ENCODE results near the gene NBPF1. TPM values are rescaled to one million over a fixed set of nuclear protein-coding genes. Genes with fewer than 3 reads are reported as not detected.
"Not testable (repeated sequence)": the region's sequence is repeated elsewhere in the genome, so short reads cannot be mapped to it uniquely, and the experiment has no call there.

NBPF1 gene
- total RNA-seq, 4 donors from 2014 or later, result 10.0 to 23.5 (median 10.7) TPM

GRCh38 chr1:16608838-16609560 is 4.4 kb downstream of the NBPF1 start:
- no peak overlapping the region for H3K4me3 ChIP-seq
- H3K36me3 ChIP-seq, result peaks cover 0 to 43% (median 23%) of the 10 kb centered on the region in 3 donors
- H3K4me1 ChIP-seq, result peaks cover 10 to 27% (median 12%) of the 10 kb centered on the region in 3 donors
- H3K9me3 ChIP-seq, result no peaks in the 10 kb centered on the region
- intact Hi-C loops (cut with DNase I), result no loop called here
- WGBS, 2 donors, result 89% methylated on average over 9 of the region's 9 CpGs
- TF ChIP-seq POLR2A (IDR thresholded peaks at IDR 0.05), result no peak
- TF ChIP-seq, protein P1, sequence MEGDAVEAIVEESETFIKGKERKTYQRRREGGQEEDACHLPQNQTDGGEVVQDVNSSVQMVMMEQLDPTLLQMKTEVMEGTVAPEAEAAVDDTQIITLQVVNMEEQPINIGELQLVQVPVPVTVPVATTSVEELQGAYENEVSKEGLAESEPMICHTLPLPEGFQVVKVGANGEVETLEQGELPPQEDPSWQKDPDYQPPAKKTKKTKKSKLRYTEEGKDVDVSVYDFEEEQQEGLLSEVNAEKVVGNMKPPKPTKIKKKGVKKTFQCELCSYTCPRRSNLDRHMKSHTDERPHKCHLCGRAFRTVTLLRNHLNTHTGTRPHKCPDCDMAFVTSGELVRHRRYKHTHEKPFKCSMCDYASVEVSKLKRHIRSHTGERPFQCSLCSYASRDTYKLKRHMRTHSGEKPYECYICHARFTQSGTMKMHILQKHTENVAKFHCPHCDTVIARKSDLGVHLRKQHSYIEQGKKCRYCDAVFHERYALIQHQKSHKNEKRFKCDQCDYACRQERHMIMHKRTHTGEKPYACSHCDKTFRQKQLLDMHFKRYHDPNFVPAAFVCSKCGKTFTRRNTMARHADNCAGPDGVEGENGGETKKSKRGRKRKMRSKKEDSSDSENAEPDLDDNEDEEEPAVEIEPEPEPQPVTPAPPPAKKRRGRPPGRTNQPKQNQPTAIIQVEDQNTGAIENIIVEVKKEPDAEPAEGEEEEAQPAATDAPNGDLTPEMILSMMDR (IDR thresholded peaks at IDR 0.05), result no peak
- no peaks in the 10 kb centered on the region for H3K27me3 ChIP-seq
- no peak overlapping the region for H3K27ac ChIP-seq
- DNase-seq, result no peak

DNA sequence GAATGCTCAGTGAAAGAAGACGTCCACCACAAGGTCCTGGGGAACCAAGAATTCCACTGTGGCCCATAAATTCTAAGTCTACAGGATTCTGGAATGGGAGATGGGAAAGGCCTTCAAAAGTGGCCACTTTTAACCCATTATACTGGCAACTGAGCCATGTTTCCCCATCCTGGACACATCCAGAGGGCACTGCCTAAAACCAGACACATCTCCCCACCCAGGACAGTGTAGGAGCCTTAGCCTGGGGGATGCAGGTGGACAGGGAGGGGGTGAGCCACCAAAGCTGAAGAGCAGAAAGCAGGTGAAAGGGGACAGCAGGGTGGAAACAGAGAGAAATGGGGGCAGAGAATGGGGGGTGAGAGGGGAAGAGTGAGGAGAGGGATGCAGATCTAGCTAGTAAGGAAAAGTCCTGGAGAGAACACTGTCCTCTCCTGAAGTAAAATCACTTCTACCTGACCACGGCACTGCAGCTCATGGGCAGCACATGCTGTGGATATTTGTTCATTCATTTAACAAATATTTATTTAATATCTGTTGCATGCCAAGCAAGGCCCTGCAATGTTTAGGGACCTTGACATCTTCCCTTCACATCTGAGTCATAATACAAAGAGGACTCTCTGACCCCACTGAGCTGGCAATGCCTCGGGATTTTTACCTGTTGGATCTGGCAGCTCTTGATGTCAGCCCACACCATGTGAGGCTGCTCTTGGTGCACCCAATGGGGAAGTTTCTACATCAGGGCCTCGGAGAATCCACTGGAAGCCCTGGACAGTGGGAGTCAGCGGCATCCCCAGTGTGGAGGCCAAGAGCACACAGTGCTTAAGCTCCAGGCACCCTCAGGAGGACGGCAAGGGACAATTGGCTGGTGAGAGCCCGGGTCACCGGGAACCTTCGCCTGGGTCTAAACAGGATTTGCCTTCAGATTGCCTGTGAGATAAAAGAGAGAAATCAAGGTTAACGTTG is 5.2 kb downstream of the NBPF1 start:
- H3K27me3 ChIP-seq; DNase-seq; H3K27ac ChIP-seq; H3K9me3 ChIP-seq; H3K4me3 ChIP-seq; intact Hi-C loops (cut with DNase I): not testable (repeated sequence)
- Histone ChIP-seq H3K4me1 (peaks cover 7 to 21% (median 10%) of the 10 kb centered on the region in 3 donors), H3K36me3 (peaks cover 0 to 43% (median 23%) of the 10 kb centered on the region in 3 donors)
- 85 to 88% methylated on average over 10 of the region's 10 CpGs for WGBS, 2 donors

DNA sequence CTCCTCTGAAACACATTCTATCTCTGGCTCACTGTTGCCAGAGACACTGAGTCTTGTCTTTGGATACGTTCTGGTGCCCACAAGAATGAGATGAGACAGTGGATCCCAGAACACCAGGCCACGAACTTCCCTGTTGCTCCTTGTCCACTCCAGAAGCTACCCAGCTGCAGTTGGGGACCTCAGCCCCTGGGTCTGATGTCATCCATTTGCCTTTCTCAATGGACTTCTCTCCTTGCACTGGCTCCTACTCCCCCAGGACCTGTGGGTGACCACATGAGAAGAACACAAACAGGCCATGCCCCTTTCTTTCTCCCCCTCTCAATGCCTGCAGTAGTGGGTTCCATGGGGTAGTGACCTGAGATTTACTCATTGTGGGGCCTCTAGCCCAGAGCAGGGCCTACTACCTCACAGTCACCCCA is 5.9 kb downstream of the NBPF1 start:
- H3K27ac ChIP-seq, result no peak overlapping the region
- intact Hi-C loops (cut with DNase I), result no loop called here
- H3K36me3 ChIP-seq, result peaks cover 0 to 43% (median 23%) of the 10 kb centered on the region in 3 donors
- no peak for DNase-seq
- no peaks in the 10 kb centered on the region for H3K27me3 ChIP-seq
- H3K4me3 ChIP-seq, result no peak overlapping the region
- TF ChIP-seq, protein P1 (IDR thresholded peaks at IDR 0.05), result no peak
- no peak for TF ChIP-seq POLR2A (IDR thresholded peaks at IDR 0.05)
- H3K9me3 ChIP-seq, result no peaks in the 10 kb centered on the region
- H3K4me1 ChIP-seq, result peaks cover 4 to 15% (median 7%) of the 10 kb centered on the region in 3 donors
- 80 to 93% methylated on average over 2 of the region's 2 CpGs for WGBS, 2 donors

DNA sequence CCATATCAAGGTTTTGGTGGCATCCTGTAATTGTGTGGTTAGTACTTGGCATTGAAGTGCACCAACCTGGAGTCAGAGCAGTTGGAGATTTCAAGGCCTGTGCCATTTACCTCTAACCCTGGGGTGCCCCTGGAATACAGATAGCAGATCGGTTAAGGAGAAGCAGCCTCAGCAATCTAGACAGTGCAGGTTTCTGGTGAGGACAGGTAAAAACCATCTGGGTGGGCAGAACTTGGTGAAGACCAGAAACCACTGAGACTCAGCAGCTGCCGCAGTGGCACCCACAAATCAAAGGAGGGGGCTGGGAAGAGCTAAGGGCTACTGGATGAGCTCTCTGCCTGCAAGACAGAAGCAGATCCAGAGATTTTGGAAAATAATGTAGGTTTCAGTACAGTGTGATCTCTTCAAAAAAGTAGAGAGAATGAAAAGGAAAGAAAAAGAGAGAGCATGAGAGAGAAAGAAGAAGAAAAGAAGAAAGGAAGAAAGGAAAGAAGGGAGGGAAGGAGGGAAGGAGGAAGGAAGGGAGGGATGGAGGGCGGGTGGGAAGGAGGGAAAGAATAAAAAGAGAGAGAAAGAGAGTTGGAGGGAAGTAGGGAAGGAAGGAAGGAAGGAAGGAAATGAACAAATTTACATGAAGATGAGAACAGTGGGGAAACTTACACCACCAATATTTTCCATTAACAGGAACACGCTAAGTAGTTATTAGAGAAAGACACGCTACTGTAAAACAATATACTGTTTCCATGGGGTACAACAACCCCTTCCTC is 6.5 kb downstream of the NBPF1 start:
- peaks cover 0 to 43% (median 23%) of the 10 kb centered on the region in 3 donors for H3K36me3 ChIP-seq
- H3K27me3 ChIP-seq; H3K27ac ChIP-seq; H3K4me1 ChIP-seq; H3K9me3 ChIP-seq; H3K4me3 ChIP-seq; intact Hi-C loops (cut with DNase I); DNase-seq: not testable (repeated sequence)
- 82 to 87% methylated on average over 5 of the region's 5 CpGs for WGBS, 2 donors

DNA sequence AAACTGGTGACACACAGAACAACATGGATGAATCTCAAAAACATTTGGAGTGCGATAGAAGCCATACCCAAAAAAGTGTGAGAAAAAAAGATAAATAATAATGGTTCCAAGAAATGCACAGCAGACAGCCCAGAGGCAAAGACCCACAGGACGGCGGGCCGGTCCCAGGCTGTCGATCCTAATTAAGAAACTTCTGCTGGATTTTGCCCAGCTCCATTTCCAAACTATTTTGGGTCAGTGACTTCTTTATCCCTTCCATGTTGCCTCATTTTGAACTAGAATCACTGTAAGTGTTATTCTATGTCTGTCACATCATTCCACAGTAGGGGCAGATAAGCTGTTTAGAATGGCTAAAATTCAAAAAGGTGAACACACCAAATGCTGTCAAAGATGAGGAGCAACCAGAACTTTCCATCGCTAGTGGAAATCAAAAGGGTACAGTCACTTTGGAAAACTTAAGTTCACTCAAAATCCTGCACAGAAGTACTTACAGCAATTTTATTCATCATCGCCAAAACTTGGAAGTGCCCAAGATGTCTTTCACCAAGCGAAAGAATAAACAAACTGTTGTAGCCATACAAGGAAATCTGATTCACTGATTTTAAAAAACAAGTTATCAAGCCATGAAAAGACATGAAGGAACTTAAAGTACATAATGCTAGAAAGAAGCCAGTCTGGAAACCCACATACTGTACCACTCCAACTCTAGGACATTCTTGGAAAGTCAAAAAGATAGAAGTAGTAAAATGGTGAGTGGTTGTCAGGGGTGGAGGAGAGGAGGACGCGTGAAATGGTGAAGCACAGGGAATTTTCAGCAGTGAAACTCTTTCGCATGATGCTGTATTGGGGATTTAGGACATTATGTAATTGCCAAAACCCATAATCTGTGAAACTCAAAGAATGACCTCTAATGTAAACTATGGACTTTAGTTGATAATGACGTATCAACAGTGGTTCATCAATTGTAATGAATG is 7.5 kb downstream of the NBPF1 start:
- TF ChIP-seq POLR2A (IDR thresholded peaks at IDR 0.05), result no peak
- TF ChIP-seq, protein P1 (IDR thresholded peaks at IDR 0.05), result no peak
- WGBS, 2 donors, result 70 to 73% methylated on average over 12 of the region's 12 CpGs
- intact Hi-C loops (cut with DNase I), result no loop called here
- no peaks in the 10 kb centered on the region for H3K4me1 ChIP-seq
- no peak for DNase-seq
- no peaks in the 10 kb centered on the region for H3K27me3 ChIP-seq
- peaks cover 0 to 43% (median 23%) of the 10 kb centered on the region in 3 donors for H3K36me3 ChIP-seq
- H3K9me3 ChIP-seq, result no peaks in the 10 kb centered on the region
- H3K4me3 ChIP-seq, result no peak overlapping the region
- H3K27ac ChIP-seq, result peak overlapping the region in 3 of 4 donors; percentile 0 to 23 (median 1)

All from esophagus squamous epithelium (tissue), 5 donors.